ENCODE measurements around the gene STRA6. TPM values are rescaled to one million over a fixed set of nuclear protein-coding genes. Genes with fewer than 3 reads are reported as not detected.

Gene STRA6
- total RNA-seq, 6 donors from 2014 or later: 0.22 to 3.5 (median 0.88) TPM; not detected in 3

DNA sequence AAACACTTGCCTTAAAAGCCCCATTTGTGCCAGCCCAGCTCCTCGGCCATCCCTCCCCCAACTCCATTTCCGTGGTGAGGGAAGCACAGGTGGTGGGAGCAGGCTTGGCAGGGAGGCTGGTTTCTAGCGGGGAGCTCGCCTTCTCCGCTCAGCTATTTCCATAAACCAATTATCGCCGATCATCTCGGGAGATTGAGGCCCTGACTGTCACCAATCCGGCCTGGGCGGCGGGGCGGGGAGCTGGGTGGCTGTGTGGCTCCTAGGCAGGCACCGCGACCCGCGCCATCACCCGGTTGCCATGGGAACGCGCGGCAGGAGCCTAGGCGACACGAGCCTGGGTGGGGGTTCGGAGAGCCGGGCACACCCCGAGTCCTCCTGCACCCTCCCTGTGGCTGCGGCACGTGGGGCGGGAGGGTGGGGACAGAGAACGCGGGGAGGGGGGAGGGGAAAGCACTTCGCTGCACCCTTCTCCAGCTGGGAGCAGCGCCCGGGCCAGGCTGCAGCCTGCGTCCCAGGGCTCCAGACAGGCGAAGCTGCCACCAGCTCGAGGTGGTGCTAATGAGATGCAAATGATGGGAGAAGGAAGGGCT lies 42.9 kb upstream of the STRA6 start:
- Histone ChIP-seq H3K27ac (no peak overlapping the region), H3K9me3 (no peaks in the 10 kb centered on the region), H3K36me3 (no peaks in the 10 kb centered on the region), H3K27me3 (peaks cover 0 to 5% (median 2%) of the 10 kb centered on the region in 4 donors), H3K4me3 (no peak overlapping the region), H3K4me1 (peaks cover 11 to 24% (median 22%) of the 10 kb centered on the region in 4 donors)
- no peak for ATAC-seq (ENCODE audit: low FRiP score in 2 of 2)
- DNase-seq: peak in 1 of 2 donors; percentile 81
- 20 to 33% methylated on average over 5 to 17 of the region's 36 CpGs for WGBS, 2 donors
- TF ChIP-seq EP300 (IDR thresholded peaks at IDR 0.05): no peak
- TF ChIP-seq, protein P1, sequence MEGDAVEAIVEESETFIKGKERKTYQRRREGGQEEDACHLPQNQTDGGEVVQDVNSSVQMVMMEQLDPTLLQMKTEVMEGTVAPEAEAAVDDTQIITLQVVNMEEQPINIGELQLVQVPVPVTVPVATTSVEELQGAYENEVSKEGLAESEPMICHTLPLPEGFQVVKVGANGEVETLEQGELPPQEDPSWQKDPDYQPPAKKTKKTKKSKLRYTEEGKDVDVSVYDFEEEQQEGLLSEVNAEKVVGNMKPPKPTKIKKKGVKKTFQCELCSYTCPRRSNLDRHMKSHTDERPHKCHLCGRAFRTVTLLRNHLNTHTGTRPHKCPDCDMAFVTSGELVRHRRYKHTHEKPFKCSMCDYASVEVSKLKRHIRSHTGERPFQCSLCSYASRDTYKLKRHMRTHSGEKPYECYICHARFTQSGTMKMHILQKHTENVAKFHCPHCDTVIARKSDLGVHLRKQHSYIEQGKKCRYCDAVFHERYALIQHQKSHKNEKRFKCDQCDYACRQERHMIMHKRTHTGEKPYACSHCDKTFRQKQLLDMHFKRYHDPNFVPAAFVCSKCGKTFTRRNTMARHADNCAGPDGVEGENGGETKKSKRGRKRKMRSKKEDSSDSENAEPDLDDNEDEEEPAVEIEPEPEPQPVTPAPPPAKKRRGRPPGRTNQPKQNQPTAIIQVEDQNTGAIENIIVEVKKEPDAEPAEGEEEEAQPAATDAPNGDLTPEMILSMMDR (IDR thresholded peaks at IDR 0.05): no peak
- TF ChIP-seq POLR2A (IDR thresholded peaks at IDR 0.05): no peak
- no peak for TF ChIP-seq POLR2AphosphoS5 (IDR thresholded peaks at IDR 0.05)

GRCh38 chr15:74244822-74245341 lies 42.3 kb upstream of the STRA6 start:
- TF ChIP-seq POLR2A (IDR thresholded peaks at IDR 0.05): no peak
- TF ChIP-seq, protein P1 (IDR thresholded peaks at IDR 0.05): no peak
- no peak for TF ChIP-seq EP300 (IDR thresholded peaks at IDR 0.05)
- no peak for TF ChIP-seq POLR2AphosphoS5 (IDR thresholded peaks at IDR 0.05)
- ATAC-seq (ENCODE audit: low FRiP score in 2 of 2): no peak
- Histone ChIP-seq H3K36me3 (no peaks in the 10 kb centered on the region), H3K27me3 (peaks cover 0 to 5% (median 2%) of the 10 kb centered on the region in 4 donors), H3K4me1 (peaks cover 17 to 30% (median 28%) of the 10 kb centered on the region in 4 donors), H3K27ac (no peak overlapping the region), H3K9me3 (no peaks in the 10 kb centered on the region), H3K4me3 (no peak overlapping the region)
- 59 to 81% methylated on average over 3 to 4 of the region's 4 CpGs for WGBS, 2 donors
- no peak for DNase-seq

GRCh38 chr15:74243431-74243830 lies 40.8 kb upstream of the STRA6 start:
- WGBS, 2 donors: 62 to 72% methylated on average over 7 of the region's 7 CpGs
- H3K36me3 ChIP-seq: no peaks in the 10 kb centered on the region
- H3K27ac ChIP-seq: no peak overlapping the region
- ATAC-seq (ENCODE audit: low FRiP score in 2 of 2): no peak
- H3K9me3 ChIP-seq: no peaks in the 10 kb centered on the region
- TF ChIP-seq EP300 (IDR thresholded peaks at IDR 0.05) (no peak), POLR2AphosphoS5 (IDR thresholded peaks at IDR 0.05) (no peak), POLR2A (IDR thresholded peaks at IDR 0.05) (no peak)
- TF ChIP-seq, protein P1 (IDR thresholded peaks at IDR 0.05): no peak
- no peak for DNase-seq
- no peak overlapping the region for H3K4me3 ChIP-seq
- peaks cover 0 to 5% (median 2%) of the 10 kb centered on the region in 4 donors for H3K27me3 ChIP-seq
- peaks cover 23 to 36% (median 33%) of the 10 kb centered on the region in 4 donors for H3K4me1 ChIP-seq

- peaks cover 0 to 5% (median 2%) of the 10 kb centered on the region in 4 donors for H3K27me3 ChIP-seq
- H3K4me1 ChIP-seq: peaks cover 23 to 36% (median 33%) of the 10 kb centered on the region in 4 donors
- TF ChIP-seq, protein P1 (IDR thresholded peaks at IDR 0.05): no peak
- TF ChIP-seq POLR2AphosphoS5 (IDR thresholded peaks at IDR 0.05) (no peak), EP300 (IDR thresholded peaks at IDR 0.05) (no peak), POLR2A (IDR thresholded peaks at IDR 0.05) (no peak)
- H3K4me3 ChIP-seq: no peak overlapping the region
- no peaks in the 10 kb centered on the region for H3K36me3 ChIP-seq
- DNase-seq: peak in 1 of 2 donors; percentile 44
- WGBS, 2 donors: 59 to 63% methylated on average over 11 of the region's 11 CpGs
- H3K9me3 ChIP-seq: no peaks in the 10 kb centered on the region
- peak overlapping the region in 1 of 4 donors; percentile 40 for H3K27ac ChIP-seq
- peak in 1 of 2 donors; percentile 59 for ATAC-seq (ENCODE audit: low FRiP score in 2 of 2)
These were observed 40.0 kb upstream of the STRA6 start for GRCh38 chr15:74242441-74243185.
